Gastrocnemius medialis (tissue), 4 donors: ENCODE measurements around the gene PLEKHB2.
"Not testable (repeated sequence)": the region's sequence is repeated elsewhere in the genome, so short reads cannot be mapped to it uniquely, and the experiment has no call there.

ENCODE experiments used
- POLR2A ChIP-seq, 2 donors: fragments of 450-650 bp; IDR thresholded peaks; one replicate each; pipeline ENCODE4 v1.6.1; 2017; ENCODE audit warnings: antibody characterized with exemption in 2 of 2, mild to moderate bottlenecking in 2 of 2, moderate library complexity in 2 of 2
- TF ChIP-seq, protein P1 (sequence below), 5 experiments: fragments of 450-650 bp in 3 of 5; fragments of 200-600 bp in 2 of 5; sonication (generic) in 2 of 5; IDR thresholded peaks in 4 of 5; conservative IDR thresholded peaks in 1 of 5; 1 replicate in 4 of 5; 2 replicates in 1 of 5; pipeline ENCODE4 v1.5.1; 2016 to 2019; ENCODE audit warnings: antibody characterized with exemption in 5 of 5, mild to moderate bottlenecking in 3 of 5, moderate library complexity in 3 of 5

DNA sequence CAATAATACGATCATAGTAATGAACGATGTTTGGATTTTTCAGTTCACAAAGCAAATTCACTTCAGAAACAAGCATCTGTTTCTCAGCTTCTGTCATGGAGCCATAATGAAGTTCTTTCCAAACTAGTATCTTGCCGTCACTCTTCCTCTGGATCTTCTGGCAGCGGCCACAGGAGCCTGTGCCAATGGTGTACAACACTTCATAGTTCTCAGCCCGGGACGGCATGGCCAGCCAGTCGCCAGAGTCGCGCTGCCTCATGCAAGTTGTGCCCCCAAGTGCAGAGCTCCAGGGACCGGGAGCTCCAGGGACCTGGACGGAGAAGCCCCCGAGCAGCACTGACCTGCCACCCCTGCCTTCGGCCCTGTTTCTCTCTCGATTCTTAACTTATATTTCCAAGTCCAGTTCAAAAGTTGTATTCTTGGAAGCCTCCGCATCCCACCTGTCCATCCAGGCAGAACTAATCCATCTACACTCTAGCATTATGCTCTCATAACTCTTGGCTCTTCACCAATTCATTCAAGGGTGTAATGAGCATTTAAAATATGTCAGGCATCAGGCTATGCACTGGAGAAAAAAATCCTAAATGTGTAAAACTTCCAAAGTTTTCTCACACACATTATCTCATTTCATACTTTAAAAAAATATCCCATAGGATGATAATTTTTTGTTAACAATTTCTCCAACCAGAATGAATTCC, 73.7 kb downstream of the PLEKHB2 start:
- TF ChIP-seq, protein P1, sequence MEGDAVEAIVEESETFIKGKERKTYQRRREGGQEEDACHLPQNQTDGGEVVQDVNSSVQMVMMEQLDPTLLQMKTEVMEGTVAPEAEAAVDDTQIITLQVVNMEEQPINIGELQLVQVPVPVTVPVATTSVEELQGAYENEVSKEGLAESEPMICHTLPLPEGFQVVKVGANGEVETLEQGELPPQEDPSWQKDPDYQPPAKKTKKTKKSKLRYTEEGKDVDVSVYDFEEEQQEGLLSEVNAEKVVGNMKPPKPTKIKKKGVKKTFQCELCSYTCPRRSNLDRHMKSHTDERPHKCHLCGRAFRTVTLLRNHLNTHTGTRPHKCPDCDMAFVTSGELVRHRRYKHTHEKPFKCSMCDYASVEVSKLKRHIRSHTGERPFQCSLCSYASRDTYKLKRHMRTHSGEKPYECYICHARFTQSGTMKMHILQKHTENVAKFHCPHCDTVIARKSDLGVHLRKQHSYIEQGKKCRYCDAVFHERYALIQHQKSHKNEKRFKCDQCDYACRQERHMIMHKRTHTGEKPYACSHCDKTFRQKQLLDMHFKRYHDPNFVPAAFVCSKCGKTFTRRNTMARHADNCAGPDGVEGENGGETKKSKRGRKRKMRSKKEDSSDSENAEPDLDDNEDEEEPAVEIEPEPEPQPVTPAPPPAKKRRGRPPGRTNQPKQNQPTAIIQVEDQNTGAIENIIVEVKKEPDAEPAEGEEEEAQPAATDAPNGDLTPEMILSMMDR (IDR thresholded peaks at IDR 0.05 in 4 of 5, conservative IDR thresholded peaks at IDR 0.05 in 1 of 5): not testable (repeated sequence)
- TF ChIP-seq POLR2A (IDR thresholded peaks at IDR 0.05): not testable (repeated sequence)
